Small intestine (tissue), 7 donors: ENCODE results near the gene NCOA3. TPM values are rescaled to one million over a fixed set of nuclear protein-coding genes. Genes with fewer than 3 reads are reported as not detected.

ENCODE experiments used
- DNase-seq, 2 donors: peaks; one replicate each; pipeline versions ENCODE4 v3.0.0 to v3.0.0-alpha.2; 2013
- FAIRE-seq: peaks from 2 replicates; lab custom pipeline; 2012; peaks lifted over from hg19 to GRCh38; lab: Jason Lieb, UNC
- H3K27ac ChIP-seq, 3 donors: one replicate each; pipeline ENCODE4 v1.5.1; 2013; ENCODE audit warnings: low read length in 2 of 3, mild to moderate bottlenecking in 2 of 3, control low read depth in 1 of 3, inconsistent platforms in 1 of 3, low read depth in 1 of 3, moderate library complexity in 1 of 3
- H3K27me3 ChIP-seq, 3 donors: one replicate each; pipeline ENCODE4 v1.6.1; 2013; ENCODE audit warnings: low read length in 3 of 3, inconsistent platforms in 1 of 3; ENCODE audit not compliant: control insufficient read depth in 3 of 3, insufficient read depth in 3 of 3
- H3K36me3 ChIP-seq, 3 donors: one replicate each; pipeline ENCODE4 v1.6.1; 2013; ENCODE audit warnings: low read length in 3 of 3, inconsistent platforms in 1 of 3, low read depth in 1 of 3, mild to moderate bottlenecking in 1 of 3, moderate library complexity in 1 of 3; ENCODE audit not compliant: control insufficient read depth in 3 of 3, insufficient read depth in 2 of 3
- H3K4me1 ChIP-seq, 3 donors: one replicate each; pipeline ENCODE4 v1.6.1; 2013; ENCODE audit warnings: low read length in 2 of 3, inconsistent platforms in 1 of 3, low read depth in 1 of 3, mild to moderate bottlenecking in 1 of 3, moderate library complexity in 1 of 3; ENCODE audit not compliant: control insufficient read depth in 3 of 3, insufficient read depth in 2 of 3
- H3K4me3 ChIP-seq, 3 donors: one replicate each; pipeline ENCODE4 v1.5.1; 2013; ENCODE audit warnings: low read length in 3 of 3, control low read depth in 1 of 3, inconsistent platforms in 1 of 3, low read depth in 1 of 3, mild to moderate bottlenecking in 1 of 3, moderate library complexity in 1 of 3
- H3K9me3 ChIP-seq, 2 donors: one replicate each; pipeline ENCODE4 v1.6.1; 2013; ENCODE audit warnings: low read depth in 1 of 2, low read length in 1 of 2; ENCODE audit not compliant: control insufficient read depth in 2 of 2, insufficient read depth in 1 of 2
- WGBS, 3 donors: extraction: QIAGEN DNeasy Blood & Tissue Kit; methylation state at CpG; one replicate each; pipeline ENCODE4 v1.1.7; 2013; 5-methylcytosine and 5-hydroxymethylcytosine counted together
- polyA plus RNA-seq, 4 donors: library from polyadenylated mRNA; stranded (reverse) in 3 of 4; unstranded in 1 of 4; fragments of 200-250 nt in 3 of 4; fragments of 120-200 nt in 1 of 4; gene quantifications; one replicate each; pipeline versions ENCODE4 v1.2.1 to v1.2.3, GENCODE V29; 2013
- donor health status: healthy with polysubstance abuse.
- donor health status: control.
- donor health status: control.
- donor health status: Bipolar disorder and iron deficiency.
- donor health status: healthy.

NCOA3 gene
- polyA plus RNA-seq, 4 donors, result 3.4 to 14.9 (median 5.1) TPM

DNA sequence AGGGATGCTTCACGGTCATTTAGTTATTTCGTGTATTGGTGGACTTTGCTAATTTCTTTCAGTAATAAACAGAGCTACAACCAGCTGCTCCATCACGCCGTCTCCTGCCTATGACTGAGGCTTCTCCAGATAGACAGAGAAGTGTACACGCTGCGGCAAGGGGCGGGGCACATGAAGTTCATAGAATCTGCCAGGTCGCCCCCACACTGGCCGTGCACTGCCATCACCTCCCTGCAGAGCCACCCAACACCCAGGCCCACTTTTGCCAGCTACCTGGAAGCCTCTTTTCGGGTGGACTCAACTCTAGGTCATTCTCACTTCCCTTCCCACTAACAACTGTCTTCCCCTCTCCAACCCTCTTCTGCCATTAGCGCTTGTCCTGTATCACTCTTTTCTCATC, 195.2 kb downstream of the NCOA3 start:
- no peak for FAIRE-seq
- Histone ChIP-seq H3K27me3 (no peaks in the 10 kb centered on the region), H3K4me3 (no peak overlapping the region), H3K27ac (no peak overlapping the region), H3K9me3 (peaks cover 0 to 11% of the 10 kb centered on the region in 2 donors), H3K4me1 (no peaks in the 10 kb centered on the region), H3K36me3 (peaks cover 0 to 30% (median 0%) of the 10 kb centered on the region in 3 donors)
- DNase-seq, result no peak
- WGBS, 3 donors, result 96 to 98% (median 96%) methylated on average over 11 of the region's 11 CpGs

- Histone ChIP-seq H3K4me3 (no peak overlapping the region), H3K27ac (no peak overlapping the region), H3K27me3 (no peaks in the 10 kb centered on the region), H3K9me3 (peaks cover 0 to 1% of the 10 kb centered on the region in 2 donors), H3K4me1 (no peaks in the 10 kb centered on the region), H3K36me3 (peaks cover 0 to 38% (median 0%) of the 10 kb centered on the region in 3 donors)
- FAIRE-seq (no peak), DNase-seq (no peak)
- WGBS, 3 donors, result 91 to 94% (median 91%) methylated on average over 6 of the region's 6 CpGs
These were observed 196.5 kb downstream of the NCOA3 start for GRCh38 chr20:47698142-47698541.

DNA sequence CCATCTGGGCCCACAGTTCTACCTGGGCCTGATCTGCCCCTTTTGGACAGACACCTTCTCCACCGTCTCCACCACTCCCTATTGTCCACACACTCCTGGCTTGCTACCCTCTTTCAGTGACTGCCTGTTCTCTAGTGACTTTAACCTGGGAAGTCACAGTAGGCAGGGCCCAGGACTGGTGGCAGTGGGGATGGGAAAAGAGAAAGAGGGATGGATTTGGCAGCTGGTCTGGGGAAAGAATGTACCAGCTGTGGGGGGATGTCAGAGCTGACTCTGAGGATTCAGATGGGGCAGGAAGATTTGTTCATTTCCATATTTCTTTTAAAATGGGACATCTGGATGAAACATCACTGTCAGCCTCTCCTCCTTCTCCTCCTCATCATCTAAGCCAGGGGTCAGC, 198.1 kb downstream of the NCOA3 start:
- H3K9me3 ChIP-seq, result no peaks in the 10 kb centered on the region
- FAIRE-seq (no peak), DNase-seq (no peak)
- no peak overlapping the region for H3K27ac ChIP-seq
- no peak overlapping the region for H3K4me3 ChIP-seq
- no peaks in the 10 kb centered on the region for H3K4me1 ChIP-seq
- H3K27me3 ChIP-seq, result no peaks in the 10 kb centered on the region
- WGBS, 3 donors, result 69 to 85% (median 79%) methylated on average over 1 of the region's 1 CpG
- peaks cover 0 to 32% (median 0%) of the 10 kb centered on the region in 3 donors for H3K36me3 ChIP-seq

DNA sequence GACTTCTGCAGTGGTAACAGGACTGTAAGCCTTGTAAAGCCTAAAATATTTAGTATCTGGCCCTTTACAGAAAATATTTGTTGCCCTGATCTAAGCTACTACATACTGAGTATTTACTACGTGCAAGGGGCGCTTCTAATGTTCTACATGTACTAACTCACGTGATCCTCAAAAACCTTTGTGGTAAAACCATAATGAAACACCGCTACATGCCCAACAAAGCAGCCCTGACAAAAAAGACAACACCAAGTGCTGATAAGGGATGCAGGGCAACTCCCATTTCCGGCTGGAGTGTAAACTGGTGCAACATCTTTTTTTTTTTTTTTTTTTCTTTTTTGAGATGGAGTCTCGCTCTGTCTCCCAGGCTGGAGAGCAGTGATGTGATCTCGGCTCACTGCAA, 198.6 kb downstream of the NCOA3 start:
- WGBS, 3 donors, result 78 to 82% (median 79%) methylated on average over 7 of the region's 7 CpGs
- FAIRE-seq, result no peak
- H3K36me3 ChIP-seq, result peaks cover 0 to 35% (median 0%) of the 10 kb centered on the region in 3 donors

GRCh38 chr20:47701612-47702011, 199.9 kb downstream of the NCOA3 start:
- H3K4me1 ChIP-seq, result no peaks in the 10 kb centered on the region
- no peaks in the 10 kb centered on the region for H3K9me3 ChIP-seq
- FAIRE-seq (no peak), DNase-seq (no peak)
- no peaks in the 10 kb centered on the region for H3K27me3 ChIP-seq
- WGBS, 3 donors, result 84 to 94% (median 91%) methylated on average over 15 of the region's 15 CpGs
- H3K36me3 ChIP-seq, result peaks cover 0 to 40% (median 0%) of the 10 kb centered on the region in 3 donors
- H3K27ac ChIP-seq, result no peak overlapping the region
- no peak overlapping the region for H3K4me3 ChIP-seq

More for the DNA sequence above, 198.6 kb downstream of the NCOA3 start:
- Histone ChIP-seq H3K4me1 (no peaks in the 10 kb centered on the region), H3K9me3 (no peaks in the 10 kb centered on the region), H3K4me3 (no peak overlapping the region), H3K27me3 (no peaks in the 10 kb centered on the region), H3K27ac (no peak overlapping the region)
- no peak for DNase-seq

- DNase-seq, result no peak
- FAIRE-seq, result no peak
- H3K4me1 ChIP-seq, result no peaks in the 10 kb centered on the region
- H3K27me3 ChIP-seq, result no peaks in the 10 kb centered on the region
- H3K27ac ChIP-seq, result no peak overlapping the region
- WGBS, 3 donors, result 77 to 85% (median 84%) methylated on average over 5 of the region's 5 CpGs
- H3K36me3 ChIP-seq, result peaks cover 0 to 27% (median 0%) of the 10 kb centered on the region in 3 donors
- no peak overlapping the region for H3K4me3 ChIP-seq
- H3K9me3 ChIP-seq, result no peaks in the 10 kb centered on the region
These were observed 202.1 kb downstream of the NCOA3 start for GRCh38 chr20:47703748-47704147.

GRCh38 chr20:47704746-47705496, 203.2 kb downstream of the NCOA3 start:
- FAIRE-seq (no peak), DNase-seq (no peak)
- 69 to 73% (median 70%) methylated on average over 15 of the region's 15 CpGs for WGBS, 3 donors
- H3K4me3 ChIP-seq, result no peak overlapping the region
- H3K27me3 ChIP-seq, result no peaks in the 10 kb centered on the region
- no peaks in the 10 kb centered on the region for H3K9me3 ChIP-seq
- no peak overlapping the region for H3K27ac ChIP-seq
- H3K36me3 ChIP-seq, result peaks cover 0 to 24% (median 0%) of the 10 kb centered on the region in 3 donors
- H3K4me1 ChIP-seq, result no peaks in the 10 kb centered on the region

GRCh38 chr20:47705497-47705856, 203.8 kb downstream of the NCOA3 start:
- Histone ChIP-seq H3K4me1 (no peaks in the 10 kb centered on the region), H3K27me3 (no peaks in the 10 kb centered on the region), H3K27ac (no peak overlapping the region), H3K36me3 (peaks cover 0 to 24% (median 0%) of the 10 kb centered on the region in 3 donors), H3K4me3 (no peak overlapping the region), H3K9me3 (no peaks in the 10 kb centered on the region)
- 85 to 99% (median 87%) methylated on average over 7 of the region's 7 CpGs for WGBS, 3 donors
- DNase-seq (no peak), FAIRE-seq (no peak)
